GM18867 (cell line): Measurements from ENCODE around the gene CCL18.
"Not testable (repeated sequence)": the region's sequence is repeated elsewhere in the genome, so short reads cannot be mapped to it uniquely, and the experiment has no call there.

Experiments used
- ATAC-seq: cut with Tn5 transposase; IDR thresholded peaks from one replicate; pipeline ENCODE4 v1.9.1; 2021; ENCODE audit warnings: mild to moderate bottlenecking, moderate library complexity; ENCODE audit not compliant: unreplicated experiment

The CCL18 gene

GRCh38 chr17:36063786-36064541 lies at the start of gene CCL18:
CCL18 (plus strand) TSS chr17:36064272; CDS start chr17:36064343, 71 bp downstream.
- no peak for ATAC-seq

- ATAC-seq: no peak
Measured at GRCh38 chr17:36014946-36015345, 49.1 kb upstream of the CCL18 start.

- not testable (repeated sequence) for ATAC-seq
Measured at GRCh38 chr17:36015895-36016294, 48.2 kb upstream of the CCL18 start.

- no peak for ATAC-seq
Measured at GRCh38 chr17:36016555-36016954, 47.5 kb upstream of the CCL18 start.

GRCh38 chr17:36017799-36018198 lies 46.3 kb upstream of the CCL18 start, which contains the start of gene CCL23:
CCL23 (minus strand) TSS chr17:36017972; CDS start chr17:36017897, 75 bp downstream.
- ATAC-seq: no peak

DNA sequence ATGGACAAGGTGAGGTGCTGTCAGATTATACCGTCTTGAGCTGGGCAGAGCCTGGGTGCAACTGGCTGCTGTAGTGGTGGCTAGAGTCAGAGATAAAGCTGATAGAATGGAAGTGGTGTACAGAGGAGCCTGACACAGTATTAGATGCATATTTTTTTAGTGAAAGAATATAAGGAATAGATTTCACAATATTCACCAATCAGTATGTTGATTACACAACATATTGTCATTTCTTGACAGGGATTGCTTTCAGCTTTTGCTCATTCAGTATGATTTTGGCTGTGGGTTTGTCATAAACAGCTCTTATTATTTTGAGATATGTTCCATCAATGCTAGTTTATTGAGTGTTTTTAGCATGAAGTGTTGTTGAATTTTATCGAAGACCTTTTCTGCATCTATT lies 44.6 kb upstream of the CCL18 start:
- no peak for ATAC-seq

- ATAC-seq: no peak
Measured at GRCh38 chr17:36024106-36024869, 39.8 kb upstream of the CCL18 start.

DNA sequence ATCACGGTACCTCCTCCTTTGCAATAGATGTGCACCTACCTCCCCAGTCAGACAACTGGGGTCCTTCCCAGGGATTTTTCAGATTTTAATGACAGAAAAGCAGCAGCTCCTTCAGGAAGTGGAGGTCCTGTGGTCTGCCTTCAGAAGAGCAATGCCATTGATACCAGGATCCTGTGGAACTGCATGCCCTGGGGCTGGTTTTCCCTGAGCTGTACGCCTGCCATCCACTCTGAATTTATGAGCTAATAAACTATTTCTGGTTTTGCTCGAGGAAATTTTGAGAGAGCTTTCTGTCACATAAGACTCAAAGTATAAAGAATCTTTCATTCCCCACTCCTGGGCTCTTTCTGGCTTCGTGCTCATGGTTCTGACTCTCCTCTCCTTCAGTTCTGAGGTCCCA lies 36.3 kb upstream of the CCL18 start:
- ATAC-seq: no peak

- ATAC-seq: no peak
Measured at GRCh38 chr17:36030956-36031355, 33.1 kb upstream of the CCL18 start.

- ATAC-seq: no peak
Measured at GRCh38 chr17:36034127-36034526, 29.9 kb upstream of the CCL18 start.

- no peak for ATAC-seq
Measured at GRCh38 chr17:36036235-36036634, 27.8 kb upstream of the CCL18 start.

DNA sequence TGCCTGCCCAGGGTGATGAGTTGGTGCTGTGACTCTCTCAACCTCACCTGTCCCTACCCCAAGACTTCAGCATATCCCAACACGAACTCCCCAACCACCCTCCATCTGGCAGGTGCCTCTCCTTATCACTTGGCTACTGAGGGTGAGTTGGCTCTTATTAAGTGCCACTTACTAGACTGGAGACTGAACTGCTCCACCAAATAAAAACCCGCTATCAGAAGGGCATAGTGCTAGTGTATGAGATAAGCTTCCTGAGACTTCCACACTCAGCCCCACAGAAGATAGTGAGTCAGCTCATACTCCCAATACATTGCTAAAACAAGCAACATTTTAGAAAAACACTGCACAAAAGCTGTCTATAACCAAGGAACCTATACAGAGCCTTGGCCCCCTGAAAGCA lies 16.0 kb upstream of the CCL18 start:
- ATAC-seq: no peak

GRCh38 chr17:36049643-36050042 lies 14.4 kb upstream of the CCL18 start:
- ATAC-seq: no peak

DNA sequence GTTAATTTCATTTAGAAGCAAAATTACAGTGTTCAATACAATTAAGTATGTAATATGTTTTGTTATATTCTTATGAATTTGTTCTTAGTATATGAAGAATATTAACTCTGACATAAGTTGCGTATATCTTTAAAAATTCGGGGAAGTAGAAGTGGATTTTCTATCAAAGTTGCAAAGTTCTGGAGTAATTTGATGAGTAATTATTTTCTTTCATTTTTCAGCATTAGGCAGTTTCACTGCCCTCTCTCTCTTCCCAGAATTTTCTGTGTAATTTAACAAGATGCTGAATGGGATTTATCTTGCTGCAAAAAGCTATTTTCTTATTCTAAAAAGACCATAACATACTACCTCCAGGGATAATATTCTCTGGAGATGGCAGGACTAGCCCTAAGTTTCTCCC lies 8.9 kb upstream of the CCL18 start:
- no peak for ATAC-seq

GRCh38 chr17:36055921-36056520 lies 8.1 kb upstream of the CCL18 start:
- ATAC-seq: no peak

DNA sequence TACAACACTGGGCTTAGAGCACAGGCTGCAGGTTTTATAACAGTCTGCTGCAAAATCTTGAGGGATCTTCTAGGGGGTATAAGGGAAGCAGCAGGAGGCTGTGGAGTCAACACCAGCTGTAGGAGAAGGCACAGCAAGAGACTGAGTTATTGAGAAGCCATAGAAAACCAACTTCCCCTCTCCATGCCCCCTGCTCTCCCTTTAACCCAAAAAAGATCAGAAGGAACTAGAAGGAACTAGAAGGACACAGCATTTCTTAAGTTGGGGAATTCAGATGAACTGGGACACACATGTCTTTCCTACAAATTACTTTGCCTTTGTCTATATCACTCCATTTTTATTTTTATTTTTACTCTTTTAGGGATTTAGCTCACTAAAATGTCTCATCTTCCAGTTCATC lies 6.2 kb upstream of the CCL18 start:
- no peak for ATAC-seq

DNA sequence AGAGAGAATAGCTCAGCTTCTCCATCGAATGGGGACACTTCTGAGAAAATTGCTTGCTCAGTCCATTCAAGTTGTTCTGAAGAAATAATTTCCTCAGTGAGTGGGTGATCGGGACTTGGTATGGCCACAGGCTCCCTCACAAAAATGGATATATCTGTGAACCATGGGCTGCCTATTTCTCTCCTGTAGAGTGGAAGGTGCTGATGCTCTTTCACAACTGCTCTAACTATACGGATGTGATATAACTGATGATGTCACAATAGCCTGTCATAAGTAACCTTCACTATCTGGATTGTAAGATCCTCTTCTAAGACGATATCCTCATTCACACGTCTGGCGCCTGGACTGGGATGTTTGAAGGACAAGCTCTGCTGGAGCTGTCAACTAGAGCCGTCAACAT lies 4.7 kb upstream of the CCL18 start:
- no peak for ATAC-seq

- no peak for ATAC-seq
Measured at GRCh38 chr17:36060816-36061215, 3.3 kb upstream of the CCL18 start.

DNA sequence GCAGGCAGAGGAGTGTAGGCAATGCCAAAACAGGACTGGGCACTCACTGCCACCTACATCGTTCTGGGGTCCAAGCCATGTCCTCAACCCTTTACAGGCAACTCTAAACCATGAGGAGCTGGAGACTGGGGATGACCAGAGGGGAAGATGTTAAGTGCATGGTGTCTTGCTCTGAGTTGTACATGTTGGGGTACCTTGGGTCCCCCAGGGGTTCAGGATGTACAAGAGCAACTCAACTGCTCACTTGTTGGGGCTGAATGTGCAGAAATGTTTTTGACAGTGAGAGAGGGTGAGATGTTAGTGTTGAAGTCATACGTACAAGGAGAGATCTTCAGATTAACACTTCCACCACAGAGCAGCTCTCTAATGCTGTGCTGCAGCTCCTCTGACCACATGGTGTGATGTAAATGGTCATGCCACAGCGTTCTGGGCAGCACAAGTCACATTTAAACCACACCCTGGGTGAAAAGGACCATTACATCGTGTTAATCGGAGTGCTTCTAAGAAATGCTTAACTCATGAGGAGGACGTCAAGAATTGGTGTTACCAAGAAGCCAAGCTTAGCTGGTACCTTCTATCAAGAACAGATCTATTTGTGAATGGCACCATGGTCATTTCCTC lies 2.4 kb downstream of the CCL18 start:
- no peak for ATAC-seq

GRCh38 chr17:36068524-36068923 lies 4.5 kb downstream of the CCL18 start:
- ATAC-seq: no peak

- no peak for ATAC-seq
Measured at GRCh38 chr17:36069136-36069535, 5.1 kb downstream of the CCL18 start.
